ENCODE measurements around the gene EIPR1.

The EIPR1 gene

GRCh38 chr2:3355951-3356569 is 21.6 kb downstream of the EIPR1 start:
- no peak for DNase-seq

GRCh38 chr2:3354986-3355385 is 22.6 kb downstream of the EIPR1 start:
- no peak for DNase-seq

- no peak for DNase-seq
These were observed 28.4 kb downstream of the EIPR1 start for GRCh38 chr2:3349211-3349693.

GRCh38 chr2:3348767-3349166 is 28.9 kb downstream of the EIPR1 start:
- DNase-seq = no peak

- no peak for DNase-seq
These were observed 32.0 kb downstream of the EIPR1 start for GRCh38 chr2:3345621-3346020.

- no peak for DNase-seq
These were observed 32.7 kb downstream of the EIPR1 start for GRCh38 chr2:3344897-3345296.

GRCh38 chr2:3343012-3343411 is 34.6 kb downstream of the EIPR1 start:
- DNase-seq = no peak

GRCh38 chr2:3342324-3342723 is 35.3 kb downstream of the EIPR1 start:
- DNase-seq = no peak

GRCh38 chr2:3341336-3341735 is 36.3 kb downstream of the EIPR1 start:
- no peak for DNase-seq

GRCh38 chr2:3340144-3340543 is 37.5 kb downstream of the EIPR1 start:
- no peak for DNase-seq

GRCh38 chr2:3338340-3338739 is 39.3 kb downstream of the EIPR1 start:
- no peak for DNase-seq

- DNase-seq = no peak
These were observed 40.8 kb downstream of the EIPR1 start for GRCh38 chr2:3336844-3337243.

- DNase-seq = no peak
These were observed 42.9 kb downstream of the EIPR1 start for GRCh38 chr2:3334392-3335345.

GRCh38 chr2:3332133-3332532 is 45.5 kb downstream of the EIPR1 start:
- DNase-seq = no peak

- DNase-seq = no peak
These were observed 48.1 kb downstream of the EIPR1 start for GRCh38 chr2:3329491-3329890.

- DNase-seq = no peak
These were observed 50.7 kb downstream of the EIPR1 start for GRCh38 chr2:3326871-3327270.

GRCh38 chr2:3326182-3326537 is 51.5 kb downstream of the EIPR1 start:
- no peak for DNase-seq

- DNase-seq = no peak
These were observed 52.0 kb downstream of the EIPR1 start for GRCh38 chr2:3325458-3326181.

- no peak for DNase-seq
These were observed 53.0 kb downstream of the EIPR1 start for GRCh38 chr2:3324404-3325281.

- DNase-seq = no peak
These were observed 53.6 kb downstream of the EIPR1 start for GRCh38 chr2:3324036-3324386.

- DNase-seq = no peak
These were observed 54.1 kb downstream of the EIPR1 start for GRCh38 chr2:3323360-3324035.
